NT2/D1 (cell line): ENCODE data around the gene RSRC1.

Experiments used
- SUZ12 ChIP-seq: IDR thresholded peaks from 2 replicates; pipeline ENCODE4 v1.6.1; 2011; ENCODE audit not compliant: insufficient read length, insufficient read depth; ENCODE audit errors: extremely low read depth
- YY1 ChIP-seq: IDR thresholded peaks from 2 replicates; pipeline ENCODE4 v1.6.1; 2011; ENCODE audit not compliant: insufficient read length, insufficient read depth
- ZNF274 ChIP-seq: IDR thresholded peaks from 2 replicates; pipeline ENCODE4 v1.6.1; 2011; ENCODE audit warnings: mild to moderate bottlenecking, low read depth, low read length

DNA sequence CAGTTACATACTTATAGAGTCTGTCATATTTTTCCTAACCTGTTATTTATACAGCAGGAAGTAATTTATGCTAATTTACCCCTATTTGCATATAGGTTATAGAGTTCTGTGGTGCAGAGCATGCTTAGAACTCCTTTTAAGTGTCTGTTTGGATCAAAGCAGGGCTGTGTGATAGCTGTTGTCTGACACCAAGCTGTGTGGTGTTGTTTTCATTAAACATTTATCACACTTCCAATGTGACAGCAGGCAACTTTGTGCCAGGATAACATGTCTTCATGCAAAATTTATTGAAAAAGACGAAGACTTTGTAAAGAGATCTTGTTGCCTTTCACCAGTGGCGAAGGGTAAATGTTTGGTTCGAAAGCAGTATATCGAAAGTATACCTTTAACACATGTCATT is 100.2 kb downstream of the RSRC1 start:
- TF ChIP-seq ZNF274 (no peak), YY1 (no peak), SUZ12 (no peak)
